ENCODE data around the gene OR12D3. TPM values are rescaled to one million over a fixed set of nuclear protein-coding genes. Genes with fewer than 3 reads are reported as not detected.

OR12D3 gene, protein sequence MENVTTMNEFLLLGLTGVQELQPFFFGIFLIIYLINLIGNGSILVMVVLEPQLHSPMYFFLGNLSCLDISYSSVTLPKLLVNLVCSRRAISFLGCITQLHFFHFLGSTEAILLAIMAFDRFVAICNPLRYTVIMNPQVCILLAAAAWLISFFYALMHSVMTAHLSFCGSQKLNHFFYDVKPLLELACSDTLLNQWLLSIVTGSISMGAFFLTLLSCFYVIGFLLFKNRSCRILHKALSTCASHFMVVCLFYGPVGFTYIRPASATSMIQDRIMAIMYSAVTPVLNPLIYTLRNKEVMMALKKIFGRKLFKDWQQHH
- total RNA-seq = not detected in 2 replicates

DNA sequence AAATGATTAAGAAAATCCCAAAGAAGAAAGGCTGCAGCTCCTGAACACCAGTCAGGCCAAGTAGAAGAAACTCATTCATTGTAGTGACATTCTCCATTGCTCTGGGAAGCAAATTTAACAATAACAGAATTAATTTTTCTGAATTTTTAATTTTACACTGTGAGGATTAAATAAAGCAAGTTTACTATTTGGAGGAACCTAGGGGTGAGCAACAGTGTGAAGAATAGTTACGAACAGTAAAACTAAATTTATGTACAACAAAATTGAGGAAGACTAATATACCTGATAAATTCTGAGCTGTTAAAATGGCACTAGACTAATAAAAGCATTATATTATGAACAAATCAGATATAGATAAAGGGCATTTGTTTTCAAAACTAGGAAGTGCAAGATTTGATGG lies at the start of gene OR12D3:
TSS of gene OR12D3 (minus strand) at position 101 of the 400 bp plus-strand sequence. CDS start at position 97, 4 bp downstream.
- H3K27me3 ChIP-seq (ENCODE audit: insufficient read depth, low read length) = no peaks in the 10 kb centered on the region
- no peak within 1 kb of the TSS for H3K4me3 ChIP-seq (ENCODE audit: insufficient read depth, low read length)
- no peaks in the 10 kb centered on the region for H3K9me3 ChIP-seq (ENCODE audit: low read depth, low read length)
- no peak within 1 kb of the TSS for H3K4me2 ChIP-seq (ENCODE audit: insufficient read depth, low read length)
- H3K27ac ChIP-seq (ENCODE audit: low read depth, low read length) = no peak within 1 kb of the TSS
- no peaks in the 10 kb centered on the region for H4K20me1 ChIP-seq (ENCODE audit: insufficient read depth, low read length)
- H2AFZ ChIP-seq (ENCODE audit: low read length) = no peak within 1 kb of the TSS
- H3K36me3 ChIP-seq (ENCODE audit: insufficient read depth, low read length) = no peaks in the 10 kb centered on the region
- TF ChIP-seq CTCF (IDR thresholded peaks at IDR 0.05; ENCODE audit: extremely low read depth, low read depth, low read length) = no peak
- H3K4me1 ChIP-seq (ENCODE audit: insufficient read depth, low read length) = no peaks in the 10 kb centered on the region
- H3K79me2 ChIP-seq (ENCODE audit: insufficient read depth, low read length) = no peaks in the 10 kb centered on the region
- DNase-seq (ENCODE audit: insufficient read length, low spot score, missing footprints) = no peak

GRCh38 chr6:29424575-29424974 lies 49.5 kb upstream of the OR12D3 start:
- no peaks in the 10 kb centered on the region for H3K79me2 ChIP-seq (ENCODE audit: insufficient read depth, low read length)
- H3K36me3 ChIP-seq (ENCODE audit: insufficient read depth, low read length) = no peaks in the 10 kb centered on the region
- DNase-seq (ENCODE audit: insufficient read length, low spot score, missing footprints) = no peak
- H3K9me3 ChIP-seq (ENCODE audit: low read depth, low read length) = no peaks in the 10 kb centered on the region
- H3K4me2 ChIP-seq (ENCODE audit: insufficient read depth, low read length) = no peak overlapping the region
- H4K20me1 ChIP-seq (ENCODE audit: insufficient read depth, low read length) = no peaks in the 10 kb centered on the region
- H3K4me3 ChIP-seq (ENCODE audit: insufficient read depth, low read length) = no peak overlapping the region
- H3K4me1 ChIP-seq (ENCODE audit: insufficient read depth, low read length) = no peaks in the 10 kb centered on the region
- no peak overlapping the region for H3K27ac ChIP-seq (ENCODE audit: low read depth, low read length)
- no peak overlapping the region for H2AFZ ChIP-seq (ENCODE audit: low read length)
- no peak for TF ChIP-seq CTCF (IDR thresholded peaks at IDR 0.05; ENCODE audit: extremely low read depth, low read depth, low read length)
- H3K27me3 ChIP-seq (ENCODE audit: insufficient read depth, low read length) = no peaks in the 10 kb centered on the region

DNA sequence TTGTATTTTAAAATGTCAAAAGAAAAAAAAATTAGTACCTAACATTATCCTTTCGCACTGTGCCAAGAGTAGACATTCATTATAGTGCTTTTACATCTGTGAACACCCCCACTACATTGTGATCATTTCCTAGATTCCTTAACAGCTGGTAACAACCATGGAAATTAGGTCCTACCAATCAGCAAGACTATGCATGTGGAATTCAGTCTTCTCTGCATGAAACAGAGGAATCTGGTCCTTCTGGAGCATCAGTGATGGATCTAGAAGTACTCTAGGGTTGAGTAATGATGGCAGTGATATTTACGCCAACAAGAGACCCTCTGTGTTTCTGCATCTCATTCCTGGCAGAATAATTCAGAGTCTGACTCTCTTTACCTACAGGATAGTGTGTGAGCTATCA lies 49.1 kb upstream of the OR12D3 start:
- no peak overlapping the region for H3K4me2 ChIP-seq (ENCODE audit: insufficient read depth, low read length)
- no peaks in the 10 kb centered on the region for H3K79me2 ChIP-seq (ENCODE audit: insufficient read depth, low read length)
- no peak for DNase-seq (ENCODE audit: insufficient read length, low spot score, missing footprints)
- H3K9me3 ChIP-seq (ENCODE audit: low read depth, low read length) = no peaks in the 10 kb centered on the region
- H2AFZ ChIP-seq (ENCODE audit: low read length) = no peak overlapping the region
- H4K20me1 ChIP-seq (ENCODE audit: insufficient read depth, low read length) = no peaks in the 10 kb centered on the region
- no peak for TF ChIP-seq CTCF (IDR thresholded peaks at IDR 0.05; ENCODE audit: extremely low read depth, low read depth, low read length)
- no peak overlapping the region for H3K27ac ChIP-seq (ENCODE audit: low read depth, low read length)
- H3K4me3 ChIP-seq (ENCODE audit: insufficient read depth, low read length) = no peak overlapping the region
- H3K27me3 ChIP-seq (ENCODE audit: insufficient read depth, low read length) = no peaks in the 10 kb centered on the region
- H3K36me3 ChIP-seq (ENCODE audit: insufficient read depth, low read length) = no peaks in the 10 kb centered on the region
- no peaks in the 10 kb centered on the region for H3K4me1 ChIP-seq (ENCODE audit: insufficient read depth, low read length)

DNA sequence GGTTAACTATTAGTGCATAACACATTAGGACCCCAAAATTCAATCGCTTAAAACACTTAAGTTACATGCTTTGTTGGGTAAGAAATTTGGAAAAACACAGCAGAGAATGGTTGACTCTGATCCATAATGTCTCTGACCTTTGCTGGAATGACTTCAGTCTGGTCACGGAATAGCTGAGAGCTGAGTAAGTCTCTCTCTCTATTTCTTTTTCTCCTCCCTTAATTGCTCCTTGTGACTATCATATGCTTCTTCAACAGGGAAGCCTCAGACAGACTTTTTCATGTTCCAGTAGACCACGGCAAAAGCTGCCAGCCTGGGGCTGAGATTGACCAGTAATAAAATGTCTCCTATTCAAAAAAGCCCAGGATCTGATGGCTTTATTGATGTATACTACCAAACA lies 44.4 kb upstream of the OR12D3 start:
- H3K27ac ChIP-seq (ENCODE audit: low read depth, low read length) = no peak overlapping the region
- no peak overlapping the region for H3K4me3 ChIP-seq (ENCODE audit: insufficient read depth, low read length)
- no peak for TF ChIP-seq CTCF (IDR thresholded peaks at IDR 0.05; ENCODE audit: extremely low read depth, low read depth, low read length)
- H3K4me1 ChIP-seq (ENCODE audit: insufficient read depth, low read length) = no peaks in the 10 kb centered on the region
- H2AFZ ChIP-seq (ENCODE audit: low read length) = no peak overlapping the region
- no peaks in the 10 kb centered on the region for H3K9me3 ChIP-seq (ENCODE audit: low read depth, low read length)
- H3K79me2 ChIP-seq (ENCODE audit: insufficient read depth, low read length) = no peaks in the 10 kb centered on the region
- H4K20me1 ChIP-seq (ENCODE audit: insufficient read depth, low read length) = no peaks in the 10 kb centered on the region
- H3K36me3 ChIP-seq (ENCODE audit: insufficient read depth, low read length) = no peaks in the 10 kb centered on the region
- DNase-seq (ENCODE audit: insufficient read length, low spot score, missing footprints) = no peak
- H3K4me2 ChIP-seq (ENCODE audit: insufficient read depth, low read length) = no peak overlapping the region
- H3K27me3 ChIP-seq (ENCODE audit: insufficient read depth, low read length) = no peaks in the 10 kb centered on the region
